Suprapubic skin (tissue), 4 donors: ENCODE data around the gene POLD1. TPM values are rescaled to one million over a fixed set of nuclear protein-coding genes. Genes with fewer than 3 reads are reported as not detected.

Source experiments
- DNase-seq, 2 donors: peaks; one replicate each; pipeline ENCODE4 v3.0.0-alpha.2; 2019; ENCODE audit warnings: low spot score in 2 of 2
- H3K27ac ChIP-seq: fragments of 200-600 bp; sonication (generic); one replicate; pipeline ENCODE4 v1.5.1; 2019
- H3K27me3 ChIP-seq: fragments of 200-600 bp; sonication (generic); one replicate; pipeline ENCODE4 v1.5.1; 2019
- H3K36me3 ChIP-seq: fragments of 200-600 bp; sonication (generic); one replicate; pipeline ENCODE4 v1.5.1; 2019
- H3K4me1 ChIP-seq: fragments of 200-600 bp; sonication (generic); one replicate; pipeline ENCODE4 v1.5.1; 2019
- H3K4me3 ChIP-seq: fragments of 200-600 bp; sonication (generic); one replicate; pipeline ENCODE4 v1.5.1; 2019; ENCODE audit warnings: mild to moderate bottlenecking
- H3K9me3 ChIP-seq: fragments of 200-600 bp; sonication (generic); one replicate; pipeline ENCODE4 v1.5.1; 2019
- CTCF ChIP-seq, 2 donors: fragments of 200-600 bp in 1 of 2; fragments of 450-650 bp in 1 of 2; sonication (generic) in 1 of 2; IDR thresholded peaks; one replicate each; pipeline ENCODE4 v1.5.1; 2016 to 2019; ENCODE audit warnings: antibody characterized with exemption in 2 of 2, mild to moderate bottlenecking in 1 of 2, moderate library complexity in 1 of 2
- EP300 ChIP-seq: sonication (generic); formaldehyde crosslinking; IDR thresholded peaks from one replicate; pipeline ENCODE4 v1.6.1; 2017; ENCODE audit warnings: antibody characterized with exemption
- POLR2A ChIP-seq, 2 donors: fragments of 450-650 bp; IDR thresholded peaks; one replicate each; pipeline ENCODE4 v1.6.1; 2017; ENCODE audit warnings: antibody characterized with exemption in 2 of 2, mild to moderate bottlenecking in 2 of 2, moderate library complexity in 2 of 2
- POLR2AphosphoS5 ChIP-seq, 3 donors: sonication (generic); formaldehyde crosslinking; IDR thresholded peaks; one replicate each; pipeline ENCODE4 v1.6.1; 2017; ENCODE audit warnings: antibody characterized with exemption in 3 of 3
- WGBS: methylation state at CpG from one replicate; pipeline ENCODE4 v1.1.5; 2018; 5-methylcytosine and 5-hydroxymethylcytosine counted together
- total RNA-seq, 4 donors: library from RNA; depleted of rRNA; stranded (reverse); fragments of >200 nt; gene quantifications; one replicate each; pipeline ENCODE4 v1.1.0, GENCODE V29; 2016

The POLD1 gene
- total RNA-seq, 4 donors from 2014 or later = 17.2 to 26.9 (median 21.5) TPM

- TF ChIP-seq CTCF (IDR thresholded peaks at IDR 0.05) (no peak), POLR2AphosphoS5 (IDR thresholded peaks at IDR 0.05) (no peak), POLR2A (IDR thresholded peaks at IDR 0.05) (no peak), EP300 (no peak)
- Histone ChIP-seq H3K9me3 (no peaks in the 10 kb centered on the region), H3K27ac (no peak overlapping the region), H3K4me1 (peaks cover 17% of the 10 kb centered on the region), H3K27me3 (no peaks in the 10 kb centered on the region), H3K4me3 (no peak overlapping the region), H3K36me3 (peaks cover 56% of the 10 kb centered on the region)
- 94% methylated on average over 33 of the region's 36 CpGs for WGBS
- no peak for DNase-seq
These were observed 5.8 kb upstream of the POLD1 start for GRCh38 chr19:50378169-50378862.

- peaks cover 22% of the 10 kb centered on the region for H3K4me1 ChIP-seq
- no peaks in the 10 kb centered on the region for H3K9me3 ChIP-seq
- no peak for DNase-seq
- 94% methylated on average over 9 of the region's 10 CpGs for WGBS
- H3K27ac ChIP-seq = no peak overlapping the region
- TF ChIP-seq POLR2AphosphoS5 (IDR thresholded peaks at IDR 0.05) (no peak), POLR2A (IDR thresholded peaks at IDR 0.05) (no peak), CTCF (IDR thresholded peaks at IDR 0.05) (no peak), EP300 (no peak)
- H3K4me3 ChIP-seq = no peak overlapping the region
- H3K27me3 ChIP-seq = no peaks in the 10 kb centered on the region
- H3K36me3 ChIP-seq = peaks cover 56% of the 10 kb centered on the region
These were observed 5.3 kb upstream of the POLD1 start for GRCh38 chr19:50378863-50379236.

- Histone ChIP-seq H3K9me3 (no peaks in the 10 kb centered on the region), H3K4me3 (no peak overlapping the region), H3K4me1 (peaks cover 27% of the 10 kb centered on the region), H3K27ac (no peak overlapping the region), H3K27me3 (no peaks in the 10 kb centered on the region), H3K36me3 (peaks cover 56% of the 10 kb centered on the region)
- WGBS = 95% methylated on average over 10 of the region's 11 CpGs
- TF ChIP-seq POLR2A (IDR thresholded peaks at IDR 0.05) (no peak), EP300 (no peak), CTCF (IDR thresholded peaks at IDR 0.05) (no peak), POLR2AphosphoS5 (IDR thresholded peaks at IDR 0.05) (no peak)
- no peak for DNase-seq
These were observed 4.5 kb upstream of the POLD1 start for GRCh38 chr19:50379602-50380001.

GRCh38 chr19:50380137-50380536 lies 4.0 kb upstream of the POLD1 start:
- no peaks in the 10 kb centered on the region for H3K27me3 ChIP-seq
- peaks cover 56% of the 10 kb centered on the region for H3K36me3 ChIP-seq
- no peak for TF ChIP-seq CTCF (IDR thresholded peaks at IDR 0.05)
- TF ChIP-seq EP300 = no peak
- TF ChIP-seq POLR2A (IDR thresholded peaks at IDR 0.05) = no peak
- TF ChIP-seq POLR2AphosphoS5 (IDR thresholded peaks at IDR 0.05) = no peak
- 81% methylated on average over 11 of the region's 11 CpGs for WGBS
- H3K9me3 ChIP-seq = no peaks in the 10 kb centered on the region
- peaks cover 32% of the 10 kb centered on the region for H3K4me1 ChIP-seq
- H3K27ac ChIP-seq = no peak overlapping the region
- no peak overlapping the region for H3K4me3 ChIP-seq
- no peak for DNase-seq

GRCh38 chr19:50380751-50381151 lies 3.4 kb upstream of the POLD1 start:
- Histone ChIP-seq H3K27ac (no peak overlapping the region), H3K4me1 (peaks cover 37% of the 10 kb centered on the region), H3K9me3 (no peaks in the 10 kb centered on the region), H3K36me3 (peaks cover 56% of the 10 kb centered on the region), H3K4me3 (no peak overlapping the region), H3K27me3 (no peaks in the 10 kb centered on the region)
- TF ChIP-seq EP300 (no peak), POLR2AphosphoS5 (IDR thresholded peaks at IDR 0.05) (no peak), POLR2A (IDR thresholded peaks at IDR 0.05) (no peak), CTCF (IDR thresholded peaks at IDR 0.05) (no peak)
- WGBS = 84% methylated on average over 8 of the region's 8 CpGs
- no peak for DNase-seq
